HAP-1 (cell line): ENCODE measurements around the gene HOXA9.

Source experiments
- DNase-seq, 2 experiments: peaks; one replicate each; pipeline ENCODE4 v3.0.0-alpha.2; 2016 to 2020; ENCODE audit warnings: low spot score in 2 of 2
- H3K27me3 ChIP-seq: fragments of 250-450 bp; sonication (Bioruptor Pico); 2 replicates; pipeline ENCODE4 v1.5.1; 2020; ENCODE audit warnings: low read depth, mild to moderate bottlenecking, moderate library complexity
- H3K36me3 ChIP-seq: fragments of 250-450 bp; sonication (Bioruptor Pico); replicated peaks from 2 replicates; pipeline ENCODE4 v1.5.1; 2020; ENCODE audit warnings: mild to moderate bottlenecking
- H3K4me1 ChIP-seq: fragments of 250-450 bp; sonication (Bioruptor Pico); 2 replicates; pipeline ENCODE4 v1.5.1; 2020; ENCODE audit warnings: mild to moderate bottlenecking
- H3K4me3 ChIP-seq: fragments of 250-450 bp; sonication (Bioruptor Pico); 2 replicates; pipeline ENCODE4 v1.5.1; 2020; ENCODE audit warnings: mild to moderate bottlenecking, moderate library complexity
- H3K9me3 ChIP-seq: fragments of 250-450 bp; sonication (Bioruptor Pico); 2 replicates; pipeline ENCODE4 v1.5.1; 2020; ENCODE audit warnings: mild to moderate bottlenecking, moderate library complexity
- in situ Hi-C: fragments of 300-500 bp; cut with MboI; formaldehyde crosslinking; loops from 3 replicates; pipeline ENCODE4 v1.14.3; 2020; ENCODE audit warnings: low sequenced_read_pairs, inconsistent platforms, mixed read lengths

Gene HOXA9

GRCh38 chr7:27134392-27134791 is 30.9 kb downstream of the HOXA9 start:
- 0 out of 2 replicates have a peak, but pooled peaks cover 2% of the 10 kb centered on the region for H3K4me1 ChIP-seq
- peaks cover 18% of the 10 kb centered on the region for H3K36me3 ChIP-seq
- H3K27me3 ChIP-seq = no peaks in the 10 kb centered on the region
- in situ Hi-C loops = no loop called here
- no peaks in the 10 kb centered on the region for H3K9me3 ChIP-seq
- H3K4me3 ChIP-seq = no peak overlapping the region
- no peak for DNase-seq

GRCh38 chr7:27133409-27134231 is 31.7 kb downstream of the HOXA9 start:
- H3K27me3 ChIP-seq = no peaks in the 10 kb centered on the region
- no peaks in the 10 kb centered on the region for H3K9me3 ChIP-seq
- 0 out of 2 replicates have a peak, but pooled peaks cover 2% of the 10 kb centered on the region for H3K4me1 ChIP-seq
- in situ Hi-C loops = no loop called here
- peaks cover 26% of the 10 kb centered on the region for H3K36me3 ChIP-seq
- no peak for DNase-seq
- no peak overlapping the region for H3K4me3 ChIP-seq

- in situ Hi-C loops = no loop called here
Observed at GRCh38 chr7:27132978-27133377, 32.4 kb downstream of the HOXA9 start.

GRCh38 chr7:27132214-27132613 is 33.1 kb downstream of the HOXA9 start:
- Histone ChIP-seq H3K9me3 (no peaks in the 10 kb centered on the region), H3K4me1 (peaks cover 9% of the 10 kb centered on the region), H3K4me3 (no peak overlapping the region), H3K27me3 (no peaks in the 10 kb centered on the region), H3K36me3 (peaks cover 14% of the 10 kb centered on the region; the same call in 1 of the 2 replicates)
- in situ Hi-C loops = no loop called here
- no peak for DNase-seq

More at GRCh38 chr7:27132978-27133377, 32.4 kb downstream of the HOXA9 start:
- Histone ChIP-seq H3K4me1 (peaks cover 3% of the 10 kb centered on the region; the same call in 1 of the 2 replicates), H3K36me3 (peaks cover 22% of the 10 kb centered on the region), H3K27me3 (no peaks in the 10 kb centered on the region), H3K4me3 (no peak overlapping the region), H3K9me3 (no peaks in the 10 kb centered on the region)
- DNase-seq = no peak

GRCh38 chr7:27131390-27131819 is 33.9 kb downstream of the HOXA9 start:
- in situ Hi-C loops = no loop called here
- peaks cover 14% of the 10 kb centered on the region; the same call in 1 of the 2 replicates for H3K36me3 ChIP-seq
- no peak overlapping the region for H3K4me3 ChIP-seq
- DNase-seq = no peak
- peaks cover 17% of the 10 kb centered on the region for H3K4me1 ChIP-seq
- H3K27me3 ChIP-seq = no peaks in the 10 kb centered on the region
- no peaks in the 10 kb centered on the region for H3K9me3 ChIP-seq

- H3K27me3 ChIP-seq = no peaks in the 10 kb centered on the region
- H3K4me3 ChIP-seq = no peak within 1 kb of the TSS
- H3K4me1 ChIP-seq = peaks cover 17% of the 10 kb centered on the region
- no peak for DNase-seq
- no peaks in the 10 kb centered on the region for H3K9me3 ChIP-seq
- in situ Hi-C loops = no loop called here
- H3K36me3 ChIP-seq = peaks cover 14% of the 10 kb centered on the region; the same call in 1 of the 2 replicates
Observed at GRCh38 chr7:27130540-27131389, 34.6 kb downstream of the HOXA9 start, which contains the start of gene HOXA4. TSS of gene HOXA4 (minus strand) at chr7:27130757. CDS start at chr7:27130733, 24 bp downstream.

GRCh38 chr7:27129729-27130539 is 35.4 kb downstream of the HOXA9 start:
- Histone ChIP-seq H3K9me3 (no peaks in the 10 kb centered on the region), H3K27me3 (no peaks in the 10 kb centered on the region), H3K4me3 (no peak overlapping the region), H3K4me1 (peaks cover 17% of the 10 kb centered on the region), H3K36me3 (peaks cover 14% of the 10 kb centered on the region; the same call in 1 of the 2 replicates)
- in situ Hi-C loops = no loop called here
- DNase-seq = no peak

- no peak for DNase-seq
- H3K36me3 ChIP-seq = peaks cover 14% of the 10 kb centered on the region; the same call in 1 of the 2 replicates
- H3K9me3 ChIP-seq = no peaks in the 10 kb centered on the region
- H3K4me3 ChIP-seq = no peak overlapping the region
- peaks cover 17% of the 10 kb centered on the region for H3K4me1 ChIP-seq
- H3K27me3 ChIP-seq = no peaks in the 10 kb centered on the region
- in situ Hi-C loops = no loop called here
Observed at GRCh38 chr7:27128776-27129728, 36.3 kb downstream of the HOXA9 start.

- Histone ChIP-seq H3K4me3 (no peak overlapping the region), H3K4me1 (peaks cover 17% of the 10 kb centered on the region), H3K9me3 (no peaks in the 10 kb centered on the region), H3K27me3 (no peaks in the 10 kb centered on the region), H3K36me3 (peaks cover 14% of the 10 kb centered on the region; the same call in 1 of the 2 replicates)
- DNase-seq = no peak
- in situ Hi-C loops = no loop called here
Observed at GRCh38 chr7:27128034-27128433, 37.3 kb downstream of the HOXA9 start.

GRCh38 chr7:27126596-27127327 is 38.6 kb downstream of the HOXA9 start:
- H3K4me3 ChIP-seq = no peak overlapping the region
- H3K9me3 ChIP-seq = no peaks in the 10 kb centered on the region
- peaks cover 17% of the 10 kb centered on the region for H3K4me1 ChIP-seq
- peak in 1 of 2 experiments; percentile 69 for DNase-seq
- in situ Hi-C loops = no loop called here
- H3K27me3 ChIP-seq = no peaks in the 10 kb centered on the region
- peaks cover 14% of the 10 kb centered on the region; the same call in 1 of the 2 replicates for H3K36me3 ChIP-seq

GRCh38 chr7:27125986-27126394 is 39.3 kb downstream of the HOXA9 start:
- H3K4me3 ChIP-seq = no peak overlapping the region
- in situ Hi-C loops = no loop called here
- peaks cover 17% of the 10 kb centered on the region for H3K4me1 ChIP-seq
- no peaks in the 10 kb centered on the region for H3K9me3 ChIP-seq
- no peak for DNase-seq
- H3K27me3 ChIP-seq = no peaks in the 10 kb centered on the region
- peaks cover 11% of the 10 kb centered on the region; the same call in 1 of the 2 replicates for H3K36me3 ChIP-seq
